AG10803 (cell line): ENCODE measurements around the gene GCNA.
"Not testable (repeated sequence)": the region's sequence is repeated elsewhere in the genome, so short reads cannot be mapped to it uniquely, and the experiment has no call there.

Experiments
- DNase-seq: peaks from one replicate; pipeline ENCODE4 v3.0.0; 2010; ENCODE audit warnings: low read depth
- H3K4me3 ChIP-seq: 2 replicates; pipeline ENCODE4 v1.5.1; 2011; ENCODE audit warnings: mild to moderate bottlenecking, low read length, control low read depth
- TF ChIP-seq, protein P1 (sequence below): conservative IDR thresholded peaks from 2 replicates; pipeline ENCODE4 v1.5.1; 2011; ENCODE audit warnings: mild to moderate bottlenecking, low read length, control low read depth, inconsistent platforms

Gene GCNA

GRCh38 chrX:71579136-71579989 lies 1.1 kb downstream of the GCNA start:
- no peak overlapping the region for H3K4me3 ChIP-seq
- no peak for DNase-seq
- TF ChIP-seq, protein P1, sequence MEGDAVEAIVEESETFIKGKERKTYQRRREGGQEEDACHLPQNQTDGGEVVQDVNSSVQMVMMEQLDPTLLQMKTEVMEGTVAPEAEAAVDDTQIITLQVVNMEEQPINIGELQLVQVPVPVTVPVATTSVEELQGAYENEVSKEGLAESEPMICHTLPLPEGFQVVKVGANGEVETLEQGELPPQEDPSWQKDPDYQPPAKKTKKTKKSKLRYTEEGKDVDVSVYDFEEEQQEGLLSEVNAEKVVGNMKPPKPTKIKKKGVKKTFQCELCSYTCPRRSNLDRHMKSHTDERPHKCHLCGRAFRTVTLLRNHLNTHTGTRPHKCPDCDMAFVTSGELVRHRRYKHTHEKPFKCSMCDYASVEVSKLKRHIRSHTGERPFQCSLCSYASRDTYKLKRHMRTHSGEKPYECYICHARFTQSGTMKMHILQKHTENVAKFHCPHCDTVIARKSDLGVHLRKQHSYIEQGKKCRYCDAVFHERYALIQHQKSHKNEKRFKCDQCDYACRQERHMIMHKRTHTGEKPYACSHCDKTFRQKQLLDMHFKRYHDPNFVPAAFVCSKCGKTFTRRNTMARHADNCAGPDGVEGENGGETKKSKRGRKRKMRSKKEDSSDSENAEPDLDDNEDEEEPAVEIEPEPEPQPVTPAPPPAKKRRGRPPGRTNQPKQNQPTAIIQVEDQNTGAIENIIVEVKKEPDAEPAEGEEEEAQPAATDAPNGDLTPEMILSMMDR = no peak

DNA sequence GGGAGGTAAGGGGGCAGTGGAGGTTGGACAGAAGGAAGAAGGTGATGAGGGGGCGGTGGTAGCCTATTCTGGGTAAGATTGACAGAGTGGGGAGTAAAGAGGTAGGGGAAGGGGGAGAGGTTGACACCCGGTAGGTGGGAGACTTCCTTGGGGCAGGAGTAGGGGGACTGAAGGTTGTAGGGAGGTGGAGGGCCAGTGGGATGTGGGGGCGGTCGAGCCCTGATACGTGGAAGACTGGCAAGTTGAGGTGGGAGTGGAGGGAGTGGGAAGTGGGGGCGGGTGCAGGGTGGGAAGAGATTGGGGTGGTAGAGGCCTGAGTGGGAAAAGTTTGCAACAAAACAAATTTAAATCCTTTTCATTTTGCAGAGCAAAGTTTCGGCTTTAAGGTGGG lies 1.7 kb downstream of the GCNA start:
- H3K4me3 ChIP-seq = no peak overlapping the region
- TF ChIP-seq, protein P1 = no peak
- no peak for DNase-seq

- TF ChIP-seq, protein P1 = no peak
- no peak for DNase-seq
- no peak overlapping the region for H3K4me3 ChIP-seq
These were observed 3.0 kb downstream of the GCNA start for GRCh38 chrX:71581210-71581609.

- TF ChIP-seq, protein P1 = no peak
- DNase-seq = no peak
- H3K4me3 ChIP-seq = no peak overlapping the region
These were observed 8.7 kb downstream of the GCNA start for GRCh38 chrX:71586929-71587328.

- not testable (repeated sequence) for H3K4me3 ChIP-seq, DNase-seq
These were observed 15.0 kb downstream of the GCNA start for GRCh38 chrX:71593210-71593609.

DNA sequence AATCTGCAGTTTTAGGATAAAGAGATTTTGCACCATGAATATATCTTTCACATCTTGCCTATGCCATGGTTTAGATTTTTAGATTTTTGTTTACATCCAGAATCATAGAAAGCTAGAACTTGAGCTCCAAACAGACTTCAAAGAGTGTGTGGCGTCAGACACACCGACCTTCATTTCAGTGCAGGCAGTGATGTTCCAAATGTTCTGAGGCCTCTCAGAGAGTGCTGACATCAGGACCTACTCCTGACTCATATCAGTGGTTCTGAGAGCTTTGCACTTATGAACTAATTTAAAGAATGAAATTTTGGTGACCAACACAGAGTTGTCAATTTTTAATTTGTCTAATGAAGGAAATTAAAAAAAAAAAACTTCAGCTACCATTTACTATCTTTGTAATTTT lies 21.7 kb downstream of the GCNA start:
- DNase-seq = no peak
- no peak overlapping the region for H3K4me3 ChIP-seq
- TF ChIP-seq, protein P1 = no peak

- no peak overlapping the region for H3K4me3 ChIP-seq
- DNase-seq = no peak
- TF ChIP-seq, protein P1 = no peak
These were observed 25.4 kb downstream of the GCNA start for GRCh38 chrX:71603618-71604017.
